AG04449 (cell line): Measurements from ENCODE around the gene RNF126.
A peak's percentile ranks its signal among the peaks of the same experiment; 100 is the strongest.
"Not testable (repeated sequence)": the region's sequence is repeated elsewhere in the genome, so short reads cannot be mapped to it uniquely, and the experiment has no call there.

ENCODE experiments used
- CTCF ChIA-PET: fragments of 350-600 bp; formaldehyde crosslinking; extraction: SDS; loops from one replicate; lab custom pipeline; 2021; ENCODE audit warnings: antibody characterized with exemption; lab: Yijun Ruan, JAX
- POLR2A ChIA-PET: fragments of 400-600, 350-600 bp; formaldehyde crosslinking; extraction: SDS; loops from one replicate; lab custom pipeline; 2020; ENCODE audit warnings: antibody characterized with exemption, inconsistent platforms; lab: Yijun Ruan, JAX
- DNase-seq: peaks from one replicate; pipeline ENCODE4 v3.0.0-alpha.2; 2010; ENCODE audit warnings: low read depth, low spot score
- H3K4me3 ChIP-seq: 2 replicates; pipeline ENCODE4 v1.5.1; 2011; ENCODE audit warnings: low read depth, mild to moderate bottlenecking, control low read depth, low read length
- TF ChIP-seq, protein P1 (sequence below): IDR thresholded peaks from one replicate; pipeline ENCODE4 v1.5.1; 2011; ENCODE audit warnings: mild to moderate bottlenecking, moderate library complexity, low read length, control low read depth, inconsistent platforms; ENCODE audit not compliant: insufficient read depth; ENCODE audit errors: missing control alignments

Gene RNF126

DNA sequence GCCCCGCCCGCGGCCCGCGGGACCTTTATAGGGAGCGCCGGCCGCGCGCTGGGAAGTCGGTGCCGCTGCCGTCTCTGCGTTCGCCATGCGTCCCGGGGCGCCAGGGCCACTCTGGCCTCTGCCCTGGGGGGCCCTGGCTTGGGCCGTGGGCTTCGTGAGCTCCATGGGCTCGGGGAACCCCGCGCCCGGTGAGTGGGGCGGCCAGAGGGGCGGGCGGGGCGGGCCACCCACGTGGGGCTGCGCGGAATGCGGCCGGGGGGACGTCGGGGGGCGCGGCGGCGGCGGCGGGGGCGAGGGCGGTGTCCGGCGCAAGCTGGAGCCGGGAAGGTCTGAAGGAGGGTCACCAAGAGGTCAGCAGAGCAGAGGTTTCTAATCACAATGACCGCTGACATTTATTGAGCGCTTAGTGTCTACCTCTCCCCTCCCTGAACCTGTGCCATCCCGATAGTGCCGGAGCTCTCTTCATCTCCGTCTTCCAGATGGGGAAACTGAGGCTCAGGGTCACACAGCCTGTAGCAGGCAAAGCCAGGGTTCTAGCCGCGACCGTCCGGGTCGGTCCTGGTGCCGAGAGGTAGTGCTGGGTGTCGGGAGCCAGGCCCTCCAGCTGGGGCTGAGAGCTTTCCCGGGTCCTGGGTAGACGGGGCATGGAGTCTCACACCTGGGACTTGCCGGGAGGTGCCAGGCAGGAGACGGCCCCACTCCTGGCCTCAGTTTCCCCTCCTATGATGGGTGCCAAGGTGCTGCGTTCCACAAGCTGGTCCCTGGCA, 13.5 kb upstream of the RNF126 start, which contains the start of gene FSTL3:
Gene FSTL3 (plus strand): TSS at position 54 of the 767 bp plus-strand sequence. CDS start 32 bp downstream, at position 86.
- ChIA-PET CTCF (interaction anchor here (1.1 to 1.2 kb wide), 2 partner anchors 9 to 57 kb away, joined by 3 to 5 read pairs; no protein-coding TSS in a partner anchor), POLR2A (interaction anchor here (0.8 to 1.8 kb wide), 6 partner anchors 8 to 145 kb away, joined by 3 to 10 read pairs (median 4); partner anchors contain the start of genes BSG, CDC34 and RNF126)
- peak within 1 kb of the TSS; percentile 78 for H3K4me3 ChIP-seq
- TF ChIP-seq, protein P1, sequence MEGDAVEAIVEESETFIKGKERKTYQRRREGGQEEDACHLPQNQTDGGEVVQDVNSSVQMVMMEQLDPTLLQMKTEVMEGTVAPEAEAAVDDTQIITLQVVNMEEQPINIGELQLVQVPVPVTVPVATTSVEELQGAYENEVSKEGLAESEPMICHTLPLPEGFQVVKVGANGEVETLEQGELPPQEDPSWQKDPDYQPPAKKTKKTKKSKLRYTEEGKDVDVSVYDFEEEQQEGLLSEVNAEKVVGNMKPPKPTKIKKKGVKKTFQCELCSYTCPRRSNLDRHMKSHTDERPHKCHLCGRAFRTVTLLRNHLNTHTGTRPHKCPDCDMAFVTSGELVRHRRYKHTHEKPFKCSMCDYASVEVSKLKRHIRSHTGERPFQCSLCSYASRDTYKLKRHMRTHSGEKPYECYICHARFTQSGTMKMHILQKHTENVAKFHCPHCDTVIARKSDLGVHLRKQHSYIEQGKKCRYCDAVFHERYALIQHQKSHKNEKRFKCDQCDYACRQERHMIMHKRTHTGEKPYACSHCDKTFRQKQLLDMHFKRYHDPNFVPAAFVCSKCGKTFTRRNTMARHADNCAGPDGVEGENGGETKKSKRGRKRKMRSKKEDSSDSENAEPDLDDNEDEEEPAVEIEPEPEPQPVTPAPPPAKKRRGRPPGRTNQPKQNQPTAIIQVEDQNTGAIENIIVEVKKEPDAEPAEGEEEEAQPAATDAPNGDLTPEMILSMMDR = no peak
- DNase-seq = no peak

DNA sequence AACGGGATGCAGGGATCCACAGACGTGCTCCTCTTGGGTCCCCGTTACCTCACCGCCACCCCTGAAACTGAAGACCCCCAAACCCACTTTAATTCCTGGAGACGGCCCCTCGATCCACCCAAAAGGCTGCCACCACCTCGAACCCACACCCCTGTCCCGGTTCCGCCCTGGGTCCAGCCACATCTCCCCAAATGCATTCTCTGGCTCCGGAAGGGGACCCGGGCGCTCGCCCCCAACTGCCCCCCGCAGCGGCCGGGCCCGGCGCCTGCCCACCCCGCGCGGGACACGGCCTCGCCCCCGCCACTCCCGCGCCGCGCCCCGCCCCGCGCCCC, 13.0 kb upstream of the RNF126 start:
- TF ChIP-seq, protein P1 = no peak
- ChIA-PET CTCF (interaction anchor here (1.1 to 1.2 kb wide), 2 partner anchors 9 to 58 kb away, joined by 3 to 5 read pairs; no protein-coding TSS in a partner anchor), POLR2A (interaction anchor here (0.8 to 1.8 kb wide), 3 partner anchors 13 to 144 kb away, joined by 3 to 10 read pairs (median 3); partner anchors contain the start of genes CDC34 and RNF126)
- no peak for DNase-seq
- H3K4me3 ChIP-seq = peak overlapping the region; percentile 78

DNA sequence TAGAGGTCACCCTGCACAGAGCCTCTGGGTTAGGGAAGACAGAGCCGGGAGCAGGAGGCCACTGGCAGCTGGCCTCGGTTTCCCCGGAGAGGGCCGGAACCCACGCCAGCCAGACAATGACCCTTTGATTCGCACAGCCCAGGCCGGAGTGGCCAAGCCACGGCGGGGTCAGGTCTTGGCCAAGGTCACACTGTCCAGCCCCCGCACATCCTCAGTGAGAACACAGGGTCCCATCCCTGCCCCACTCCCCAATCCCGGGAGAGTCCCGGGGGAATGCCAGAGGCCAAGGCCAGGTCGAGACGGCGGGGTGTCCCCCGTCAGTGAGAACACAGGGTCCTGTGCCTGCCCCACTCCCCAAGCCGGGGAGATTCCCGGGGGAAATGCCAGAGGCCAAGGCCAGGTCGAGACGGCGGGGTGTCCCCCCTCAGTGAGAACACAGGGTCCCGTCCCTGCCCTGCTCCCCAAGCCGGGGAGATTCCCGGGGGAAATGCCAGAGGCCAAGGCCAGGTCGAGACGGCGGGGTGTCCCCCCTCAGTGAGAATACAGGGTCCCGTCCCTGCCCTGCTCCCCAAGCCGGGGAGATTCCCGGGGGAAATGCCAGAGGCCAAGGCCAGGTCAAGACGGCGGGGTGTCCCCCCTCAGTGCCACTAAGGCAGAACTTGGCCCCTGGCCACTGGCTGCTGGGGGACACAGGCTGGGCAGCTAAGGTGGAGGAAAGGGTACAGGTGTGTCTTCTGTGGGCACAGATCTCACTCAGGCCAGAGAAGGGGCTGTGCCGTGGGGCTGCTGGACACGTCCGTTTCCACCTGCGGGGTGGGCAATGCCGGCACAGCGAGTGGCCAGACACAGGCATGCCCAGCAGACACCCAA, 11.5 kb upstream of the RNF126 start:
- TF ChIP-seq, protein P1 = no peak
- no peak overlapping the region for H3K4me3 ChIP-seq
- ChIA-PET POLR2A (interaction anchor here (0.8 kb wide), 1 partner anchor 11 kb away, joined by 4 read pairs; the partner anchor contains the start of gene RNF126), CTCF (no interaction called here)
- no peak for DNase-seq

DNA sequence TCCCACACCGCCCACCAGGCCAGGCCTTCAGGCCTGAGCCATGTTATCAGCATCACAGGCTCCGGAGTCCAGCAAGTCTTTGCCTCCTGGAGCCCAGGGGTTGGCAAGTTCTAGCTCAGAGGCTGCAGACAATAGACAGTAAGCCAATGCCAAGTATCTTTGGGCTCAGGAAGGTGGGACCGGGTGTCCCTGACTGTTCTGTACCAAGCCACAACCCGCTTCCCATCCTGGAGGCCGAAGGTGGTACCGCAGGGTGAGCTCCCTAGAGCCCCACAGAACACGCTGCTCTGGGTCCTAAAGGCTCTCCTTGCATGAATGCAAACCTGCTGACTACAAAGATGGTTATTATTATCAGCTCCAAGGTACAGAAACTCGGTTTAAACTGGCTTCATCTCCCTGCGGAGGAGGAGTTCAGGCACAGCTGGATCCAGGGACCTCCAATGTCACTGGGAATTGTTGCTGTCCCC, 7.6 kb upstream of the RNF126 start:
- ChIA-PET POLR2A (interaction anchor here (0.6 kb wide), 1 partner anchor 13 kb away, joined by 4 read pairs; no protein-coding TSS in a partner anchor), CTCF (interaction anchor here (1.2 to 1.4 kb wide), 2 partner anchors 67 to 312 kb away, joined by 3 read pairs; no protein-coding TSS in a partner anchor)
- H3K4me3 ChIP-seq = no peak overlapping the region
- TF ChIP-seq, protein P1 = no peak
- no peak for DNase-seq

DNA sequence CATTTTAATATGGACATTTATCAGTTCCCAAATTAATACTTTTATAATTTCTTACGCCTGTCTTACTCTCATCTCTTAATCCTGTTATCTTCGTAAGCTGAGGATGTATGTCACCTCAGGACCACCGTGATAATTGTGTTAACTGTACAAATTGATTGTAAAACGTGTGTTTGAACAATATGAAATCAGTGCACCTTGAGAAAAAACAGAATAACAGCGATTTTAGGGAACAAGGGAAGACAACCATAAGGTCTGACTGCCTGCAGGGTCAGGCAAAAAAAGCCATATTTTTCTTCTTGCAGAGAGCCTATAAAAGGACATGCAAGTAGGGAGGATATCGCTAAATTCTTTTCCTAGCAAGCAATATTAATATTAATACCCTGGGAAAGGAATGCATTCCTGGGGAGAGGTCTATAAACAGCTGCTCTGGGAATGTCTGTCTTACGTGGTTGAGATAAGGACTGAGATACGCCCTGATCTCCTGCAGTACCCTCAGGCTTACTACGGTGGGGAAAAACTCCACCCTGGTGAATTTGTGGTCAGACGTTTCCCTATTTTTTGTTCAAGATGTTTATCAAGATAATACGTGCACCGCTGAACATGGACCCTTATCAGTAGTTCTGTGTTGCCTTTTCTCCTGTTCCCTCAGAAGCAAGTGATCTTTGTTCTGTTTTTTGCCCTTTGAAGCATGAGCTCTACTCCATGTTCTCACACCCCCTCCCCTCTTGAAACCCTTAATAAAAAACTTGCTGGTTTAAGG, 5.8 kb upstream of the RNF126 start:
- not testable (repeated sequence) for H3K4me3 ChIP-seq, DNase-seq
- CTCF ChIA-PET = interaction anchor here (0.7 to 3.6 kb wide), 6 partner anchors 10 to 84 kb away, joined by 3 to 22 read pairs (median 3); no protein-coding TSS in a partner anchor
- POLR2A ChIA-PET = interaction anchor here (0.6 to 1.0 kb wide), 2 partner anchors 8 to 10 kb away, joined by 4 read pairs; no protein-coding TSS in a partner anchor

DNA sequence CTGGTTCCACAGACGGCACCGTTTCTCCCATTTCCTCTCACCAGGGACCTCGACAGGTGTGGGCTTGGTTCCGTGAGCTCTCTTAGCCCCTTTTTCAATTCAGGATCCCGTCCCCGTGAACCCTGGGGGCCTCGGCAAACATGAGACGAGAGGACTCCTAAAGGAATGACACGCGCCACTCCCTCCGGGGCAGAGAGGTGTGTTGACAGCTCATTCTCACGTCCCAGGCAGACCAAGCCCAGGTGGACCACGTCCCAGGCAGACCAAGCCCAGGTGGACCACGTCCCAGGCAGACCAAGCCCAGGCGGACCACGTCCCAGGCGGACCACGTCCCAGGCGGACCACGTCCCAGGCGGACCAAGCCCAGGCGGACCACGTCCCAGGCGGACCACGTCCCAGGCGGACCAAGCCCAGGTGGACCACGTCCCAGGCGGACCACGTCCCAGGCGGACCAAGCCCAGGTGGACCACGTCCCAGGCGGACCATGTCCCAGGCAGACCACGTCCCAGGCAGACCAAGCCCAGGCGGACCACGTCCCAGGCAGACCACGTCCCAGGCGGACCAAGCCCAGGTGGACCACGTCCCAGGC, 4.1 kb upstream of the RNF126 start:
- POLR2A ChIA-PET, DNase-seq, H3K4me3 ChIP-seq: not testable (repeated sequence)
- CTCF ChIA-PET = interaction anchor here (0.8 to 3.6 kb wide), 4 partner anchors 9 to 85 kb away, joined by 3 to 22 read pairs (median 4); partner anchors contain the start of gene FSTL3
